DOHH2 (cell line): ENCODE data around the gene UHRF2.
"Not testable (repeated sequence)": the region's sequence is repeated elsewhere in the genome, so short reads cannot be mapped to it uniquely, and the experiment has no call there.

Source experiments
- H3F3A ChIP-seq: fragments of 200-600 bp; sonication (generic), shearing (Covaris generic); 2 replicates; pipeline ENCODE4 v1.6.0; 2016; ENCODE audit warnings: antibody characterized with exemption, mild to moderate bottlenecking; ENCODE audit not compliant: control insufficient read depth, insufficient read depth
- H3K27ac ChIP-seq: fragments of 200-600 bp; sonication (generic); 2 replicates; pipeline ENCODE4 v1.5.1; 2014; ENCODE audit warnings: low read depth, mild to moderate bottlenecking, low read length, moderate library complexity
- H3K27me3 ChIP-seq: fragments of 200-600 bp; sonication (generic); 2 replicates; pipeline ENCODE4 v1.6.1; 2014; ENCODE audit warnings: mild to moderate bottlenecking, low read length, mixed read lengths; ENCODE audit not compliant: control insufficient read depth
- H3K36me3 ChIP-seq: fragments of 200-600 bp; sonication (generic); 2 replicates; pipeline ENCODE4 v1.6.1; 2014; ENCODE audit warnings: mild to moderate bottlenecking, low read length, moderate library complexity, mixed read lengths; ENCODE audit not compliant: control insufficient read depth
- H3K4me1 ChIP-seq: fragments of 200-600 bp; sonication (generic); 2 replicates; pipeline ENCODE4 v1.6.1; 2014; ENCODE audit warnings: mild to moderate bottlenecking, low read length, mixed read lengths; ENCODE audit not compliant: control insufficient read depth
- H3K4me2 ChIP-seq: fragments of 200-600 bp; sonication (generic); 2 replicates; pipeline ENCODE4 v1.6.0; 2014; ENCODE audit warnings: mild to moderate bottlenecking, low read length, moderate library complexity
- H3K4me3 ChIP-seq: fragments of 200-600 bp; sonication (generic); 2 replicates; pipeline ENCODE4 v1.5.1; 2014; ENCODE audit warnings: mild to moderate bottlenecking, low read length, mixed read lengths
- H3K79me2 ChIP-seq: fragments of 200-600 bp; sonication (generic); 2 replicates; pipeline ENCODE4 v1.6.1; 2014; ENCODE audit warnings: mild to moderate bottlenecking, low read length, mixed read lengths; ENCODE audit not compliant: control insufficient read depth
- H3K9me2 ChIP-seq: fragments of 200-600 bp; sonication (generic); replicated peaks from 2 replicates; pipeline ENCODE4 v1.6.1; 2014; ENCODE audit warnings: mild to moderate bottlenecking, low read length, mixed read lengths; ENCODE audit not compliant: control insufficient read depth
- H3K9me3 ChIP-seq: fragments of 200-600 bp; sonication (generic); 2 replicates; pipeline ENCODE4 v1.6.1; 2014; ENCODE audit warnings: antibody characterized with exemption, low read length, mixed read lengths; ENCODE audit not compliant: control insufficient read depth, insufficient read depth
- H4K20me1 ChIP-seq: fragments of 200-600 bp; sonication (generic); 2 replicates; pipeline ENCODE4 v1.6.0; 2014; ENCODE audit warnings: low read depth, mild to moderate bottlenecking, antibody characterized with exemption, low read length, moderate library complexity; ENCODE audit not compliant: control insufficient read depth, insufficient read depth
- CTCF ChIP-seq: fragments of 200-600 bp; sonication (generic); IDR thresholded peaks from one replicate; pipeline ENCODE4 v1.5.1; 2014; ENCODE audit warnings: antibody characterized with exemption, mild to moderate bottlenecking, low read depth, low read length; ENCODE audit not compliant: poor library complexity, severe bottlenecking
- EZH2phosphoT487 ChIP-seq: fragments of 200-600 bp; sonication (generic); IDR thresholded peaks from 2 replicates; pipeline ENCODE4 v1.6.1; 2017; ENCODE audit warnings: borderline replicate concordance, mild to moderate bottlenecking, antibody characterized with exemption, low read length, moderate library complexity, mixed read lengths

Gene UHRF2

GRCh38 chr9:6412487-6413364 lies at the start of gene UHRF2:
Gene UHRF2 (plus strand): TSS chr9:6413199. CDS start chr9:6413491, 292 bp downstream.
- no peak for TF ChIP-seq EZH2phosphoT487
- TF ChIP-seq CTCF, result no peak
- peaks cover 29% of the 10 kb centered on the region for H4K20me1 ChIP-seq
- no peaks in the 10 kb centered on the region for H3K27me3 ChIP-seq
- H3K27ac ChIP-seq, result peak within 1 kb of the TSS; percentile 96
- no peaks in the 10 kb centered on the region for H3K9me2 ChIP-seq
- H3K36me3 ChIP-seq, result peaks cover 38% of the 10 kb centered on the region
- peaks cover 48% of the 10 kb centered on the region for H3K79me2 ChIP-seq
- H3K9me3 ChIP-seq, result no peaks in the 10 kb centered on the region
- H3K4me1 ChIP-seq, result peaks cover 76% of the 10 kb centered on the region
- H3K4me3 ChIP-seq, result peak within 1 kb of the TSS; percentile 98
- peak within 1 kb of the TSS; percentile 91 for H3K4me2 ChIP-seq
- peaks cover 20% of the 10 kb centered on the region for H3F3A ChIP-seq

- Histone ChIP-seq H3F3A (no peaks in the 10 kb centered on the region), H3K9me2 (no peaks in the 10 kb centered on the region), H3K4me2 (no peak overlapping the region), H3K36me3 (no peaks in the 10 kb centered on the region; the same call in 1 of the 2 replicates), H3K79me2 (no peaks in the 10 kb centered on the region), H3K27ac (no peak overlapping the region), H3K9me3 (peaks cover 24% of the 10 kb centered on the region), H4K20me1 (no peaks in the 10 kb centered on the region), H3K4me3 (no peak overlapping the region), H3K27me3 (no peaks in the 10 kb centered on the region), H3K4me1 (no peaks in the 10 kb centered on the region)
- TF ChIP-seq CTCF (no peak), EZH2phosphoT487 (no peak)
Observed at GRCh38 chr9:6367128-6367890, 45.7 kb upstream of the UHRF2 start.

- Histone ChIP-seq H3F3A (no peaks in the 10 kb centered on the region), H3K9me2 (no peaks in the 10 kb centered on the region)
Observed at GRCh38 chr9:6368831-6369230, 44.2 kb upstream of the UHRF2 start.

GRCh38 chr9:6381477-6382012 lies 31.5 kb upstream of the UHRF2 start:
- H3K36me3 ChIP-seq, H3K9me3 ChIP-seq, H4K20me1 ChIP-seq, H3K27ac ChIP-seq, H3K4me3 ChIP-seq, H3K4me2 ChIP-seq, H3K79me2 ChIP-seq, H3K27me3 ChIP-seq, H3K9me2 ChIP-seq: not testable (repeated sequence)
- peaks cover 18% of the 10 kb centered on the region for H3F3A ChIP-seq
- peaks cover 56% of the 10 kb centered on the region for H3K4me1 ChIP-seq

More at GRCh38 chr9:6368831-6369230, 44.2 kb upstream of the UHRF2 start:
- TF ChIP-seq EZH2phosphoT487 (no peak), CTCF (no peak)
- Histone ChIP-seq H3K4me2 (no peak overlapping the region), H3K4me1 (no peaks in the 10 kb centered on the region), H3K79me2 (no peaks in the 10 kb centered on the region), H3K36me3 (no peaks in the 10 kb centered on the region; the same call in 1 of the 2 replicates), H4K20me1 (no peaks in the 10 kb centered on the region), H3K27me3 (no peaks in the 10 kb centered on the region), H3K27ac (no peak overlapping the region), H3K9me3 (peaks cover 24% of the 10 kb centered on the region), H3K4me3 (no peak overlapping the region)
